ENCODE measurements around the gene SPHK1.
"Not testable (repeated sequence)": the region's sequence is repeated elsewhere in the genome, so short reads cannot be mapped to it uniquely, and the experiment has no call there.

The SPHK1 gene

GRCh38 chr17:76343106-76343505 lies 41.3 kb upstream of the SPHK1 start:
- Mint-ChIP-seq H3K9me3 (no peaks in the 10 kb centered on the region), H3K4me1 (no peaks in the 10 kb centered on the region), H3K27ac (no peak overlapping the region), H3K36me3 (ENCODE audit: low read depth) (peaks cover 61% of the 10 kb centered on the region), H3K4me3 (no peak overlapping the region), H3K27me3 (ENCODE audit: low read depth) (no peaks in the 10 kb centered on the region)
- no peak for TF ChIP-seq CTCF (IDR thresholded peaks at IDR 0.05; ENCODE audit: unreplicated experiment in 3 of 3)

GRCh38 chr17:76345377-76345974 lies 38.9 kb upstream of the SPHK1 start:
- no peak overlapping the region for H3K27ac Mint-ChIP-seq
- H3K27me3 Mint-ChIP-seq (ENCODE audit: low read depth), result no peaks in the 10 kb centered on the region
- no peaks in the 10 kb centered on the region for H3K9me3 Mint-ChIP-seq
- H3K4me1 Mint-ChIP-seq, result no peaks in the 10 kb centered on the region
- no peak for TF ChIP-seq CTCF (IDR thresholded peaks at IDR 0.05; ENCODE audit: unreplicated experiment in 3 of 3)
- H3K4me3 Mint-ChIP-seq, result no peak overlapping the region
- H3K36me3 Mint-ChIP-seq (ENCODE audit: low read depth), result peaks cover 51% of the 10 kb centered on the region

- H3K4me1 Mint-ChIP-seq; H3K9me3 Mint-ChIP-seq; H3K27me3 Mint-ChIP-seq (ENCODE audit: low read depth); H3K27ac Mint-ChIP-seq; H3K4me3 Mint-ChIP-seq: not testable (repeated sequence)
- H3K36me3 Mint-ChIP-seq (ENCODE audit: low read depth), result peaks cover 42% of the 10 kb centered on the region
Observed at GRCh38 chr17:76346936-76347335, 37.5 kb upstream of the SPHK1 start.

DNA sequence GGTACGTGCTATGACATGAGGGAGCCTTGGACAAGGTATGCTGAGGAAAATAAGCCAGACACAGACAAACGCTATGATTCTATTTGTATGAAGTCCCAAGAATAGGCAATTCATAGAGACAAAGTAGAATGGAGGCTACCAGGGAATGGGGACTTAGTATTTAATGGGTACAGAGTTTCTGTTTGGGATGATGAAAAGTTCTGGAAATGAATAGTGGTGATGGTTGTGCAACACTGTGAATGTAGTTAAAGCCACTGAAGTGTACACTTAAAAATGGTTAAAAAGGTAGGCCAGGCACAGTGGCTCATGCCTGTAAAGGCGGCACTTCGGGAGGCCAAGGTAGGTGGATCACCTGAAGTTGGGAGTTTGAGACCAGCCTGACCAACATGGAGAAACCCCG lies 33.9 kb upstream of the SPHK1 start:
- Mint-ChIP-seq H3K27me3 (ENCODE audit: low read depth) (no peaks in the 10 kb centered on the region), H3K4me1 (peaks cover 9% of the 10 kb centered on the region), H3K9me3 (no peaks in the 10 kb centered on the region), H3K36me3 (ENCODE audit: low read depth) (peaks cover 29% of the 10 kb centered on the region), H3K27ac (peak overlapping the region in 1 of 3 experiments; percentile 52), H3K4me3 (peak overlapping the region; percentile 54 to 74 (median 68))
- no peak for TF ChIP-seq CTCF (IDR thresholded peaks at IDR 0.05; ENCODE audit: unreplicated experiment in 3 of 3)

GRCh38 chr17:76351526-76352071 lies 32.8 kb upstream of the SPHK1 start:
- Mint-ChIP-seq H3K4me1 (peaks cover 9% of the 10 kb centered on the region), H3K27me3 (ENCODE audit: low read depth) (no peaks in the 10 kb centered on the region), H3K4me3 (peak overlapping the region; percentile 91 to 95 (median 95)), H3K27ac (peak overlapping the region; percentile 27 to 89 (median 47)), H3K9me3 (no peaks in the 10 kb centered on the region), H3K36me3 (ENCODE audit: low read depth) (peaks cover 18% of the 10 kb centered on the region)
- no peak for TF ChIP-seq CTCF (IDR thresholded peaks at IDR 0.05; ENCODE audit: unreplicated experiment in 3 of 3)

DNA sequence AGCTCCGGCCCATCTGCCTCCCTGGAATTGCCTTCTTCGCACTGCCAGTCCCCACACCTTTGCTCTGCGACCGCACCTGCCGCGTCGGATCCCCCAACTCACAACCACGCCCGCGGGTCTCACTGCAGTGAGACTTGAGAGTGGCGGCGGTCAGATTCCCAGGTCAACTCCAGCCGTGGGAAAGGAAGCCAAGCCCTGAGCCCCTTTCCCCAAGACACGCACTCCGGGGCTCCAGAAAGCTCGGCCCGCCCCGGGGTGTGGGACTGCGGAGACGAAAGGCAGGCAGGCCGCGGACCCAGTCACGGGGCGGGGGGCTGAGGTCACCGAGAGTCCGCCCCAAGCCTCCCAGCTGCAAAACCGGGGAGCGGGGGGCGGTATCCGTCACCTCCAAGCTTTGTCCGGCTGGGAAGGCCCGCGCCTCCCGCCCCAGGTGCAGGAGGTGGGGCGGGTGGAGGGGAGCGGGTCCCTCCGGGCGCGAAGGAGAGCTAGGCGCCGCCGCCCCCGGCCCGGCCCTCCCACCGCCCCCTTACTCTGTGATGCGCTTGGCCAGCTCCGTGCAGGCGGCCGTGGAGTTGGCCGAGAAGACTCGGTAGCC lies 31.3 kb upstream of the SPHK1 start:
- Mint-ChIP-seq H3K27ac (peak overlapping the region; percentile 68 to 99 (median 85)), H3K4me3 (peak overlapping the region; percentile 91 to 95 (median 95)), H3K36me3 (ENCODE audit: low read depth) (peaks cover 6% of the 10 kb centered on the region), H3K9me3 (no peaks in the 10 kb centered on the region), H3K27me3 (ENCODE audit: low read depth) (no peaks in the 10 kb centered on the region), H3K4me1 (peaks cover 9% of the 10 kb centered on the region)
- TF ChIP-seq CTCF (IDR thresholded peaks at IDR 0.05; ENCODE audit: unreplicated experiment in 3 of 3), result no peak

Data from nephron (organoid).